Spleen (tissue), 7 donors: Measurements from ENCODE around the gene WFDC2.

Experiments
- CTCF ChIP-seq, 11 experiments: fragments of 200-600 bp in 7 of 11; fragments of 450-650 bp in 4 of 11; sonication (generic) in 4 of 11; IDR thresholded peaks in 8 of 11; conservative IDR thresholded peaks in 3 of 11; 1 replicate in 7 of 11; 2 replicates in 4 of 11; pipeline versions ENCODE4 v1.4.0 to v1.8.0; 2016 to 2021; ENCODE audit warnings: antibody characterized with exemption in 11 of 11, inconsistent platforms in 4 of 11, mild to moderate bottlenecking in 1 of 11
- POLR2A ChIP-seq, 3 donors: fragments of 450-650 bp; IDR thresholded peaks; one replicate each; pipeline ENCODE4 v1.5.1; 2017; ENCODE audit warnings: antibody characterized with exemption in 3 of 3, mild to moderate bottlenecking in 1 of 3
- donor health status: DM: no; HTN: no; CAD: no; lungs with moderate emphysema.
- donor health status: DM: no; HTN: no; CAD: no.
- donor health status: DM: no; HTN: no; CAD: no.

GRCh38 chr20:45489083-45489531 is 19.6 kb downstream of the WFDC2 start:
- TF ChIP-seq CTCF (IDR thresholded peaks at IDR 0.05 in 8 of 11, conservative IDR thresholded peaks at IDR 0.05 in 3 of 11) (no peak), POLR2A (IDR thresholded peaks at IDR 0.05) (no peak)
